Kidney glomerular epithelial cell (primary cell): ENCODE measurements around the gene RIMS3.
A peak's percentile ranks its signal among the peaks of the same experiment; 100 is the strongest.
"Not testable (repeated sequence)": the region's sequence is repeated elsewhere in the genome, so short reads cannot be mapped to it uniquely, and the experiment has no call there.

Experiments used
- DNase-seq: peaks from one replicate; lab custom pipeline; 2025; lab: John Stamatoyannopoulos, UW

Gene RIMS3

DNA sequence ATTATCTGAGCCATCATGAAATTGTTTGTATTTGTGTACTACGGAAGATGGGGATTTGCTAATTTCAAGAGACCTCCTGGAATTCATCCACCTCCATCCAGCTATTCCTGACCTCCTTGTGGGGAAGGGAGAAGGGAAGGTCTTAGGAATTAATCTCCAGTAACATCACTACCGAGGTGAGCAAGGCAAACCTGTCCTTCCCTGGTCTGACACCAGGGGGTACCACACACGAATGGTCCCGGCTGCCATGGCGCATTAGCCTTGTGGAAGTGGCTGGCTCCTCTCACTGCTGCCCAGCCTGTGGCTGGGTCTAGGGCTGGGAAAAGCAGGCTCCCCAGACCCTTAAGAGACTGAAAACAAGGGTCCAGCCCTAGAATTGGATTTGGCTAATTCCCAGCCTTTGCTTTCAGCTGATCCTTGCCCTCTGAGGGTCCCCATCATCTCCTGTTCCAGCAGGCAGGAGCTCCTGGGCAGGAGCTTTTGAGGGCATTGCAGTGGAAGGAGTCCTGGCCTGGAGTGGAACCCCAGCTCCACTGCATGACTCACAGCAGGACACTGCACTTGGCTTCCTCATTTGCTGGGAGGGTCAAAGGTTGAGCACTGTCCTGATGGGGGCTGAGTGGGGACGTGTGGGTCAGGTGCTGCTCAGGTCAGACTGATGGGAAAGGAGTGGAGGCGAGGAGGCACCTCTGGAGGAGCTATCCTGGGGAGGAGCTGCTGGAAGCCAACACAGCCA lies 34.8 kb downstream of the RIMS3 start:
- DNase-seq, result no peak

DNA sequence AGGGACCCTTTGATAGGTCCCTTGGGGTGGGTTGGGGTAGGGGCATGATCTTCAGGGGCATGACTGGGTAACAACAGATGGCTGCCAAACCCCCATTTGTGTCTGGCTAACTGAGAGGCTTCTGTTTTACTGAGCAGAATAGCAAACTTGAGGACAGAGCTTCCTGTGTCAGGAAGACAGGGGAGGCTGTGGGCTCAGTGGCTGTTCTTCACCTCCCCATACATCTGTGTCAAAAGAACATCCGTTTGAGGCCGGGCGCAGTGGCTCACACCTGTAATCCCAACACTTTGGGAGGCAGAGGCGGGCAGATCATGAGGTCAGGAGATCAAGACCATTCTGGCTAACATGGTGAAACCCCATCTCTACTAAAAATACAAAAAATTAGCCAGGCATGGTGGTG lies 35.9 kb downstream of the RIMS3 start:
- DNase-seq, result not testable (repeated sequence)

DNA sequence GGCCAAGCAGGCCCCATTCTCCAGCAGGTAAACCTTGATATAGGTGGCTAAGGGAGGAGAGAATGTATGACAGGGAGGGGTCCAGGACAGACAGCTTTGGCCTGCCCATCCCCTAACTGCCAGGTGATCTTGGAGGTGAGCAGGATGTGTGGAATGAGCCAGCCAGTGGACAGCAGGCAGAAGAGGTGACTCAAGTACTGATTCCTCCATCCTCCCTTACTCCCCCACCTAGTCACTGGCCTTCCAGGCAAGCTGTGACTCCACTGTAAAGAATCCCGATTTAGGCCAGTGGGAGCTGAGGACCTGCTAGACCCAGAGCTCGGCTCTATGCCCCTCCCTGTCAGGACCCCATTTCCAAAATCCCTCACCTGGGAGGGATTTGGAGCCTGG lies 36.6 kb downstream of the RIMS3 start:
- DNase-seq, result no peak

DNA sequence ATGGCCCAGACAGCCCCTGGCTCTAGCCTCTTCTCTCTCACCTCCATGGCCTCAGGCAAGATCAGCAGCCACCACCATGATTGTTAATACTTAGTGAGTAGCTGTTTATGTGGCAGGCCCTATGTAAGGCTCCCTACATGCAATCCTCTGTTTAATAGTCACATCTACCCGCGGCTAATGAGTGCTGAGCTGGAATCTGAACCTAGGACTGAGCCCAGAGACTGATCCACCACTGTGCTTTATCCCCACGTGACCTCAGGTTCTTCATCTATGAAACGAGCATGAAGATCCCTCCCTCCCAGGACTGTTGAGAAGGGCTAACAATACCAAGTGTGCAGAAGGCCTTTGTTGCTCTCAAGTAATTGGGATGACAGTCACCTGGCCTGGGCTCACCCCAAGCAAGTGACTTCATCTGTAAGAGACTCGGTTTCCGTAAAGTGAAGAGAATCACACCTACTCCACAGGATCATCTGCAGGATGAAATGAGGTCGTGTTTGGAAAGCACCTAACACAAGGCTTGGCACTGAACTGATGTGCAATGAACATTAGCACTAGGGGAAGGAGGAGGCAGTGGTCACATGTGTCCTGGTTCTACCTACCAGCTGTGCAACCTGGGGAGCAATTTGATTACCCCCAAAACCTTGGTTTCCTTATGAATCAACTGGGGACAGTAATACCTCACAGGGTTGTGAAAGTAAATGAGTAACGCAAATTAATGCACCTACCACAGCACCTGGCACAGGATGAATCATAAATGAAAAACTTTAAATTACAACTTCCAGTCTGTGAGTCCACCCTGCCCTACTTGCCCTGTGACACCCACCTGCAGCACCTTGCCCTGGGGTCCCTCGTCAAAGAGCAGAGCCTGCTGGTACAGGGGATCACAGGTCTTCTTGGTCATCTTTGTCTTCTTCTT lies 37.2 kb downstream of the RIMS3 start:
- DNase-seq, result no peak

DNA sequence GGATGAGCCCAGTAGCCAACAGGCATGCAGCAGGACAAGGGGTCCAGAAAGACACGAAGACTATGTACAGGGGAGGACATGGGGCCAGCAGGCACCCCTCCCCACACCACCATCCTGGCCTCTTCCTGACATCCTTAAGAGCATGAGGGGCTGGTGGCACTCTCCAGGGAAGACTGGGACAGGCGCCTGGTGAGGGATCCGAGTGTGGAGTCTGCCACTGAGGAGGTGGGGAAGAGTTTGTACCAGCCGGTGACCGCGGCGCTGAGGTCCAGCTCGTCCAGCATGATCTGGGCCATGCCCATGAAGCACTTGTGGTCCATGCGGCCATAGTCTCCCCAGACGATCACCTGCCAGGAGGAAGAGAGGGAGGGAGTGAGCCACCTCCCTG lies 39.1 kb downstream of the RIMS3 start:
- no peak for DNase-seq

DNA sequence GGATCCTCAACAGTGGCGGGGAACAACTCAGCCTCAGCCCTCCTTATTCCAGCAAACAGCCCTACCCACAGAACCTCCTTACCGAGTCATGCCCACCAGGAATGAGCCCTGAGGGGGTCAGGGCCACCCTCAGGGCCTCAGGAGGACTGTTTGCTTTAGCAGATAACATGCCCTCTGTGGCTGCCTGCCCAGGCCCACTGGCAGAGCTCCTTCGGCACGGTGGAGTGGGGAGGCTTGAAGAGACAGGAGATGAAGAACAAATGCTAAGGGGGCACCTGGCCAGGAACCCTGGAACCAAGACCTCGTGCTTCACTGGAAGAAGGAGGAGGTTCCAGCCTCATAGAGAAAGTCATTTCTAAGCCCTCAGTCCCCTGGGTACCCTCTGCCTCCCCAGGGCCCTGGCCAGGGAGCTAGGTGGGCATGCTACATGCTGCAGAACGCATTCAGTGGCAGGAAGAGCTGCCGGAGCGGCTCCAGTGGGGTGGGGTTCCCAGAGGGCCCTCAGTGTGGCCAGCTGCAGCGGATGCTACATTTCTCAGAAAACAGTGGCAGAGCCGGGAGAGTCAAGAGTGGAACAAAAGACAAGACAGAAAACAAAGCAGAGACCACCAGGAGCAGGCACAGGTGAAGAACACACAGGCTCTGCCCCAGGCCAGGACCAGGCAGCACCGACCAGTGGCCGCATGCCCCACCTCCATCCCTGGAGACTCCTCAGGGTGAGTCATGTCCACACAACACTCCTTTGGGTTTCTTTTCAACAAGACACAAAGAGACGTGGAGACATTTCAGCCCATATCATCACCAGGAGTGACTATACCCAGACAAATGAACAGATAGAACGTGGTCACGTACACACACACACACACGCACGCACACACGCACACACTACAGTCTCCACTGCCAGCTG lies 39.8 kb downstream of the RIMS3 start:
- no peak for DNase-seq

DNA sequence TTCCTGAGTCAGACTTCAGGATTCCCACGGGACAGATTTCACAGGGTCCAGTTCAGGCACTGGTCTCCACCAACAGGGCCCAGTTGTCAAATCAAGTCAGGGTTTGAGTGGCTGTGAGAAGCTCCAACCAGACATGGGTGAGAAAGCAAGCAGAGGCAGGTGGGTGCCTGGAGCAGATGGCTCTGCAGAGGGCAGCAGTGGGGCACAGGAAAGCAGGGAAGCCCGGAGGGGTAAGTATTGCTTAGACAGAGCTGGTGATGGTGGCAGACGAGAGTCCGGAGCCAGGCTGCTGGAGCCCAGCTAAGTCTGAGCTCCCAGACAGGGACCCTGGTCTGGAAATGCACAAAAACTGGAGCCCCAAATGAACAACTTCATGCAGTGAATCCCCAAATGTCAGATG lies 40.4 kb downstream of the RIMS3 start:
- DNase-seq, result peak; percentile 1

DNA sequence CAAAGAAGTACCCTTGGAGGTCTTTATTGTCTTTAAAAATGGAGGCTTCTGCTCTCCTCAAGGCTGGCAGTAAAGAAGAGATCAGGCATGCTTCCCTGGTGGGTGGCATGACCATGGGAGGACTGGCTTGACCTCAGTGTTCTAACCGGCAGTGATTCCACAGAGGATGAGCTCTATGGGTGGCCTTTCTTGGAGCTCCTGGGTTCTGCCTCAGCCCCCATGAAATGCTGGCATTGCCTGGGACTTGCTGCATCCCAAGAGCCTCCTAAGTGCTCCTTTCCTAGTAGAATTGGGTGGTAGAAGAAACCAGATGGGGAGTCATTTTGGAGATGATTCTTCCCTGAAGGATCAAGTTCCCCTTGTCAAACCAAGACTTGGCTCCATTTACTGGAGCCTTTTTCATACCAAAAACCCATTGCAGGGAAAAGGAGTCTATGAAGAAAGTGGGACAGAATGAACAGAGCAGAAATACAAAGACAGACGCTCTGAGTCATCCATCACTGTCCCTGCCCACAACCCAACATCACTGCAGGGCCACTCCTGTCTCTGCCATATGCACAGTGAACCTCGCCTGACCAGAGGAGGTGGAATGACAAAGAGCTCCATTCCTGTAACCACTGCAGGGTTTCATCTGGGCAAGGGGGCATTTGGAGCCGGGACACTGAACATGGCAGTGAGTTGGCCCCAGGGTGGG lies 42.4 kb downstream of the RIMS3 start:
- no peak for DNase-seq

DNA sequence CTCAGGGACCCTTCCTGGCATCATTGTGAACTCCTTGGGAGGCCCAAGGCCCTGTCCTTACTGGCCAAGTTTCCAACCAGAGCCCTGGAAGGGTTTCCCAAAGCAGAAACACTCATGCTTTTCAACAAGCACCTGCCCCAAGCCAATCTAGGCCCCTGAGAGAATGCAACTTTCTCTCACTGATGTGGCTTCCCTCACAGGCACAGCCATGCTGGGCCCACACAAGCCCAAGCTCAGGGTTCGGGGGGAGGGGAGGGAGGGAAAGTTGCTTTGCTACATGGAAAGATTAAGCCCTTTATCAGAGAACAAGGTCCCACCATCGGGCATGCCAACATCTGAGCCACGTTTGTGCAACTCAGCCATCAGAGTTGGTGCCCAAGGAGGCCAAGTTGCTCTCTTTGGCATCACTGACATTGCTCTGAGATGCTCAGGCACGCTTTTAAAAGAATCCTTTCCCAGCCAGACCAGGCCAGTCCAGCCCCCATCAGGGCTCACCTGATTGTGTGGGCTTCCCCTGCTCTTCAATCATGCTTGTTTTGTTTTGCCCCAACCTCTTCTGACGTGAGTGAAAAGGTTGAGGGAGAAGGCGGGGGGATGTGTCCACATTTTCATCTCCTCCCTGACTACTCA lies 43.5 kb downstream of the RIMS3 start:
- DNase-seq, result no peak

DNA sequence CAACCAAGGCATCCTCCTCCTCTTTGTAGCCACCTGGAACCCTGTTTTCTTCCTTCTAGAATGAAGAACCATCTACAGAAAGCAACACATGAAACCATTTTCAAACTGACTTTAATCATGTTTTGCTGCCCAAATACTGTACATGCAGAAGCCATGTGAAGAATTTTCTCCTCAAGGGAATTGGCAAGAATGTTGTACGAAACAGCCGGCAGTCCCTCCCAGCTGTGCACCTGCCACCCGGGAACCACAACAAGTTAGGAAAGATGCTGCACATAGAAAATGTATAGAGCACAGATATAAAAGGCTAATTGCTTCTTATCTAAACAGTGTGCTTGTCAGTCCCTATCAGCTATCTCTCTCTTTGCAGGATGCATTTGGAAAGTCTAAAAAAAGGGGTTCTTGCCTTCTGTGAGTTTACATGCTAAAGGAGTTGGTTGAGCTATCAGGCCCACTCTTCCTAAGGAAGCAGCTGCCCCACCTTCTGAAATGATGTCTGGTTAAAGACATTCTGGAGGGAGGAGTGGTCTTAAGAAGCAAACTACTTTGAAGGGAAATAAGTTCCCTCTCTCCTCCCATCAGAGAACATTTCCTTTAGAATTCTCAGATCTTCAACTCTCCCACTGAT lies 44.8 kb downstream of the RIMS3 start:
- no peak for DNase-seq

DNA sequence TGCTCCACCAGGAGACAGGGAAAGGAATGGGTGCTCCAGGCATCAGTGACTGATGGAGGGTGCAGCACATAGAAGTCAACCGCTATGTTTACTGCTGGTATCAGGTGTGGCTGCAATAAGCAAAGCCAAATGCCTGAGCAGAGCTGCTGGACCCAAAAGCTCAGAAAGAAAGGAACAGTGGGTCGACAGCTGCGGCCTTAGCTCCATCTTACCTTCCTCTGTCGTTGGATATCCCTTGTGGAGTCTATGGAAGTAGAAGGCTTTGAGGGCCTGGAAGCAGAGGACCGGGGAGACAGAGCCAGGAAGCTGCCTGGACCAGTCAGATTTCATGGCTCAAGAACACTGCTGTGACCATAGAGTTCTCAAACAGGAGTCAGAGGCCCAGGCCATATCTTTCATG lies 45.3 kb downstream of the RIMS3 start:
- DNase-seq, result no peak

DNA sequence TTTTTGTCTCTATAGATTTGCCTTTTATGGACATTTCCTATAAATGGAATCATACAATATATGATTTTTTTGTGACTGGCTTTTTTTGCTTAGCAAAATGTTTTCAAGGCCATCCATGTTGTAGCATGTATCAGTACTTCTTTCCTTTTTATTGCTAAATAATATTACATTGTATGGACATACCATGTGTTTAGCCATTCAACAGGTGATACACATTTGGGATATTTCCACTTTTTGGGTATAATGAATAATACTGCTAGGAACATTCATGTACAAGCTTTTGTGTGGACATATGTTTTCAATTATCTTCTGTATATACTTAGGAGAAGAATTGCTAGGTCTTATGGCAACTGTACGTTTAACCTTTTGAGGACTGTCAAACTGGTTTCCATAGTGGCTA lies 47.4 kb downstream of the RIMS3 start:
- DNase-seq, result no peak

DNA sequence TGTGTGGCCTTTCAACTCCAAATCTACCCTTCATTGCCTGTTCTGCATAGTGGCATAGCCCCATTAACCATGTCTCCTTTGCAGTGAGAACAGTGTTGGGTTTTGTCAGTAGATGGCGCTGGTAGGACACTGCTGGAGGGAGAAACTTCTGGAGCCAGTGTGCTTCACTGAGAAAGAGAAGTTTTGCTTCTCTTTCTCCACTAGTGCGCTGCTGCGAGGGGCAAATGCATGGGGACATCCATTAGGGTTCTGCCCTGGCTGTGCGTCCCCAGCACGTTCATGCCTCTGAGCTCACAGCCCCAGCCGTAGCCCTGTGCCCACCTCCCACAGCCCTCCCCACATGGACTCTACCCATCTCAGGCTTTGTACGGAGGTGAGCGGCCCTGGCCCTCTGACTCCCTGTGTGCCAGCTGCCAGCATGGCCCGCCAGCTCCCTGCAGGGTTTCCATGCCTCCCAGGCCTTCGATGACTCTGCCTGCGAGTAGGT lies 53.1 kb downstream of the RIMS3 start:
- peak; percentile 58 for DNase-seq

DNA sequence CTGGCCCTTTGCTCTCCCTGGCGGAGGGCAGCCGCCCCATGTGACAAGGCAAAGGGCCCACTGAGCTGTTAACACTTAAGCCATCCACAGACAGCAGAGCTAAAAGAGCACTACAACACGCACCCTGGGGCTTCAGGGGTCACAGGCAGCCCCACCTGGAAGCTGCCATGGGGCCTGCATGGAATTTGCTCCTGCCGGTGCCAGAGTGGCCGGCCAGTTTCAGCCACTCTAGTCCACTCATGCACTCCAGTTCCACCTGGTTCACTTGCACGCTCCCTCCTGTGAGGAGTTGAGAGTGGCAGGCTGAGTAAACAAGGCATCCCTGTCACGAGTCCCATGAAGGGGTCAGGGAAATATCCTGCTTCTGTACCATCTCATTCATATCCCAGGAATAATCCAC lies 55.3 kb downstream of the RIMS3 start:
- DNase-seq, result no peak

DNA sequence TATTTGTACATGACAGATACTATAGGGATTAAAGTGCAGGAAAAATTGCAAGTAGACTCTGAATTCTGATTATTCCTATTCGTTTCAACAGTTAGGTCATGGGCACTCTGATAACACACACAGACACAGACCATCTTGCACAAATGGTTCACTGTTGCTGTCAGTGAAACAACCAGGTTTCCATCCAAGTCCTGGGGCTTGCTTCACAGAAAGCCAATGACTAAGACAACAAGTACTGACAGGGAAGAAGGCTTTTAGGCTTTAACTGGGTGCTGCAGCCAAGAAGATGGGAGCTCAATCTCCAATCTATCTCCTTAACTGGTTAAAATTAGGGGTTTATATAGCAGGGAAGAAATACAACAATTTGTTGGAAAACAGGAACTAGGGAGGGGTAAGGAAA lies 57.6 kb downstream of the RIMS3 start:
- DNase-seq, result no peak

DNA sequence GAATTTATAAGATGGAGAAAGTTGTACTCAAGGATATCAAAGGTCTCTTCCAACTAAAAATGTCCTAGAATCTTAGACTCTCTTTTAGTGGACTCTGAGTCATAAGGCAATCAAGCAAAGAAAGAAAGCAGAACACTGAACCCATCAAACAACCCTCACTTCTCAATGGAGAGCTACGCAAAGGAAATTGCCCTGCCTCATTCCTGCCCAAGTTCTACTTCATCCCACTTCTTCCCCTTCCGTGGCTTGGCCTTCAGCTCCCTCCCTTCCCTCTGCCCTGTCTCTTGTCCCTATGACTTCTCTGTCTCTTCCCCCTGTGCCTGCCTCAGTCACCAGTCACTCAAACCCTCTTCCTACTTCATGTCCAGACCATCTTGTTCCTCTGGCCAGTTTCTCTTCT lies 58.5 kb downstream of the RIMS3 start:
- no peak for DNase-seq

DNA sequence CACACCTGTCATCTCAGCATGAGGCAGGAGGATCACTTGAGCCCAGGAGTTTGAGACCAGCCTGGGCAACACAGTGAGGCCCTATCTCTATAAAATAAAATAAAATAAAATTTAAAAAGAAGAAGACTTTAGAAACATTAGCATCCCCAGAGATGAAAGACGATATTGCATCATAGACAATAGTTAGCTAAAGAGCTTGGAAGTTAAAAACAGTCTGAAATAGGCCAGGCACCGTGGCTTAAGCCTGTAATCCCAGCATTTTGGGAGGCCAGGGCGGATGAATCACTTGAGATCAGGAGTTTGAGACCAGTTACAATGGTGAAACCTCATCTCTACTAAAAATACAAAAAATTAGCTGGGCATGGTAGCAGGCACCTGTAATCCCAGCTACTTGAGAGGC lies 59.3 kb downstream of the RIMS3 start:
- DNase-seq, result no peak

DNA sequence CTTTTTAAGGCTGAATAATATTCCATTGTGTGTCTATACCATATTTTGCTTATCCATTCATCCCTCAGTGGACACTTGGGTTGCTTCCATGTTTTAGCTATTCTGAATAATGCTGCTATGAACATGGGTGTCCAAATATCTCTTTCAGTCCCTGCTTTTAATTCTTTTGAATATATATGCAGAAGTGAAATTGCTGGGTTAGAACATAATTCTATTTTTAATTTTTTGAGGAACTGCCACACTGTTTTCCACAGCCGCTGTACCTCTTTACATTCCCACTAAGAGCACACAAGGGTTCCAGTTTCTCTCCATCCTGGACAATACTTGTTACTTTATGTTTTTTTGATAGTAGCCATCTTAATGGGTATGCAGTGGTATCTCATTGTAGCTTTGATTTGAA lies 65.6 kb downstream of the RIMS3 start:
- DNase-seq, result no peak

DNA sequence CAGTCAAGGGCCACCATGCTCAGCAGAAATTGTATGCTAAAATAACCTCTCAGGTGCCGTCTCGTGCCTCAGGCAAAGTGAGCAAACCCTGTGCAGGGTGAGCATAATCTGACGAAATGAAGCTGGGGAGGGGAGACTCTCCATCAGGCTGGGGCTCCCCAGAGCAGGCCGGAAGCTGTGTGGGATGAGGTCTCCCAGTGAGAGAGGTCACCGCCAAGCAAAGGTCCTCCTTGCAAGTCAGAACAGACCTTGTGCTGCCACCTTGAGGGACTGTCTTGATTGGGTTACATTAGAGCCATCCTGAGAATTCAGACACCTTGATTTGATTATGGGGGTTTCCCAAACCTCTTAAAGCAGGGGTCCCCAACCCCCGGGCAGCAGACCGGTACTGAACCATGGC lies 69.9 kb downstream of the RIMS3 start:
- no peak for DNase-seq

DNA sequence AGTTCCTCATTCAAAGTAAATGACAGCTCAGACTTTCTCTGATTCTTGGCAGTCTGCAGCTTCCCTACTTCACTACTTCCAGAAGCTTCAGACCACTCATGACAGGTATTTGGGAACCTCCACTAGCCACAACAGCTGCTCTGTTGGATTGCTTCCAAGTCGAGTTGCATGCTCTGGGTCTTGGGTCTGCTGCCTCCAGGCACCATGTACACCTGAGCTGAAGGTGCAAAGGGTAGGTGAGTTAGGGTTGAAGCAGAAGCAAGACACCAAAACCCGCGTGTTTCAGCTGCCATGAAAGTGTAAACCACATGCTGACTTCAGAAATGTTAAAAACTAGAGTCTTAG lies 71.3 kb downstream of the RIMS3 start:
- no peak for DNase-seq
